HG03025 (cell line): ENCODE measurements around the gene DNASE1L3.

Experiments used
- ATAC-seq: cut with Tn5 transposase; IDR thresholded peaks from one replicate; pipeline ENCODE4 v1.9.1; 2021; ENCODE audit warnings: mild to moderate bottlenecking, moderate library complexity; ENCODE audit not compliant: unreplicated experiment, low FRiP score

Gene DNASE1L3

DNA sequence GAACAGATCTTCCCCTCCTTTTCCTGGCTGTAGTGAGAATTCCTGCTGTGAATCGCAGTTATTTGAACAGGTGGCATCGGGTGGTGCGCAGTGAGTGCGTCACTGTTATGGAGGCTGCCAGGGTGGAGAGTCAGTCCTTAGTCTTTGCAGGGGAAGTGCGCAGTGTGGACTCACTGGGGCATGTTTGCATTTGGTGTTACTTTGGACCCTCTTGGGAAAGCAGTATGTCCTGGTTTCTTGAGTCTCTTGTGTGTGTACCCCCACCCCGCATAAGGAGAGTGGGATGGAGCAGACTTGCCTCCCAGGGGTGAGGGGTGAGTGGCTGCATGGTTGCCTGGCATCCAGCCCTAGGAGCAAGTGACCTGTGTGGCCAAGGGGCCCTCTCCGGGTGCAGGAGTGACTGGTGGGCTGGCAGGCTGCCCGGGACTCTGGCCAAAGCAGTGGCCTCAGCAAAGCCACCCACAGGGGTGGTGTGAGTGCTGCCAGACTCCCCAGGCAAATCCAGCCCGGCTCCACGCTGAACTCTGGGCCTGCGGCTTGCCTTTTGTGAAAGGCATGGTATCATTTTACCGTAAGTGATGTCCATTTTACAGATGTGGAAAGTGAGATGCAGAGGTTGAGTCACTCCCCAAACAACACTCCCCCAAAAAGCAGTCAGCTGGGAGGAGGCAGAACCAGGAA, 46.4 kb downstream of the DNASE1L3 start:
- ATAC-seq = no peak

DNA sequence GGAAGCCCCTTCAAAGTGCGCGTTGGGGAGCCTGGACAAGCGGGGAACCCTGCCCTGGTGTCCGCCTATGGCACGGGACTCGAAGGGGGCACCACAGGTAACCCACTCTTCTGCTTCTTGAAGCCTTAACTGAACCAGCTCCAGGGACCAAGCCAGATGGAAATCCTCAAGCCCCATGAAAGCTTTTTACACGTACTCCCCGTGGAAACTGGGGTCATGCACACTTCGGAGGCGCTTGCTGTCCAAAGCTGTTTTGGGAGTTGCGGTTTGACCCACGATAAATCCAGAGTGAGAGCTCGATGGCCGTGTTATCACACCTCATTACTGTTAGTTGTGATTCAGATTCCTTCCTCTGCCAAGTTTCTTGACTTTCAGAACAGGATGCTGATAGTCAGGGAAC, 47.5 kb downstream of the DNASE1L3 start:
- no peak for ATAC-seq

DNA sequence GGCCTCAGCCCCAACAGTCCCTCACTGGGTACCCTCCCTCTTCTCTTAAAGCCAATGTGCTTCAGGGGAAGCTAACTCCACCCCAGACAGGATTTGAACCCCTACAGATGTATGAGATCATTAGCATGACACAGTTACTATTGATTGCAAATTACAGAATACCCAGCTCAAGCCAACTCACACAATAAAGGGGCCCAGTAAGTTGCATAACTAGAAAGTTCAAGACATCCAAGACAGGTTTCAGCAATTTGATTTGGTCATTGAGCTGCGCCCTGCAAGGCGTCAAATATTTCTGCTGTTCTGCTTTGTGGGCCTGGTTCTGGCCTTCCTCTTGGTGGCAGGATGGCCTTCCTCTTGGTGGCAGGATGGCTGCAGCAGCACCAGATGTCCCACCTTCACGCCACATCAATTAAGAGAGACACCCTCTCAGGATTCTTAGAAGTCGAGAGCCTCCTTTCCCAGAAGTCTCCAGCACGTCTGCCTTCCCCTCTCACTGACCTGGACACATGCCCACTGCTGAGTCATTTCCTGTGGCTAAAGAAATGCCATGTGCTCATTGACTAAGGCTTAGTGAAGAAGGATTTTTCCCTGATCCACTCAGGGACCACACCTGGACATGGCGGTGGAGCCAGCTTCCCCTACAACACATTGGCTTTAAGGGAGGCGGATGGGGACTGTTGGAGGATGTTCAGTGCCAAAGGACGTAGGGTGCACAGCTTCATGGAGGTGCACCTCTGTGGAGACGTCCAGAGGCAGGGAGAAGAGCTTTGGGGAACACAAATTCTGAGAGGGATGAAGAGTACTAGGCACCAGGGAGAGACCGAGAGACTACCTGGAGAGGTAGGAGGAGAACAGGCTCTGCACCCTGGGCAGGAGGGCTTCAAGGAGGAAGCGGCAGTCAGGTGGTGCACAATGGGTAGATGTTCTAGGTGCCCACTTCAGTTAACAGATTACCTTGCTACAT, 49.1 kb downstream of the DNASE1L3 start:
- no peak for ATAC-seq

DNA sequence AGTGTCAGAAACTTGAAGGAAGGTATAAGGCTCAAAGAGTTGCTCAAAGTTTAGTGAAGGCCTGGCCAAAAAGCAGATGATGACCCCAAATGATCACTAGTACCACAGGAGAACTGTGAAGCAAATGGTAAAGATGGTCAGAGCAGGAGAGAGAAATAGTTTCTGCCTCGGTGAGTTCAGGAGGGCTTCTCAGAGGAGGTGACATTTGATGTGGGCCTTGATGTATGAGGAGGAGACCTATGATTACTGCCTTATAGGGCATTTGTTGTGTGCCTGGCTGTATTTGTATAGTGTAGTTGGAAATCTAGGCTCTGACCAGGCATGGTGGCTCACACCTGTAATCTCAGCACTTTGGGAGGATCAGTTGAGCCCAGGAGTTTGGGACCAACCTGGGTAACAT, 50.4 kb downstream of the DNASE1L3 start:
- no peak for ATAC-seq

DNA sequence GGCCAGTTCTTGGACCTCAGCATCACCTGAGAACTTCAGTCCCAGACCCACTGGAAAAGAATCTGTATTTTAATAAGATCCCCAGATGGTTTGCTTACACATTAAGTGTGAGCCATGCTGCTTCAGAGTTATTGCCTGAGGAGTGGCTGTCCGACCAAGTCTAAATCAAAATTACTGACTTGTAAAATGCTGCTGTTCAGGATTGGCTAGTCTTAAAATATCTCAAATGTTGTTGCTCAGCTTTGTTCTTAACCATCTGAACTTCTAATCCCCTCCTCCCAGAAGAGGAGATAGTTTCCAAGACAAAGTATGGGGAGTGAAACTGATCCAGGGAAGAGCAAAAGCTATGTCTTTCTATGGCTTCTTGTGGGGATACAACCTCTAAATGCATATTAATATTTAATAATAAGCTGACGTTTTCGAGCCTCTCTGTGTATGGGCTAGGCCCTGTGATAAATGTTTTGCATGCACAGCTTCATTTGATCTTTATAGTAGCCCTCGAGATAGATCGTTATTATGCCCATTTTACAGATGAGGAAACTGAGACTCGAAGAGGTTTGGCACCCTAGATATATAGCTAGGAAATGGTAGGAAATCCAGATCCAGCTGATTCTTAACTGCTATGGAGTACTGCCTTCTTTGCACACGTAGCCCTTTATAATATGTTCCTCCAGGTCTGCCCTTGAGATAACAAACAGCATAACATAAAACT, 52.2 kb downstream of the DNASE1L3 start:
- ATAC-seq = no peak

DNA sequence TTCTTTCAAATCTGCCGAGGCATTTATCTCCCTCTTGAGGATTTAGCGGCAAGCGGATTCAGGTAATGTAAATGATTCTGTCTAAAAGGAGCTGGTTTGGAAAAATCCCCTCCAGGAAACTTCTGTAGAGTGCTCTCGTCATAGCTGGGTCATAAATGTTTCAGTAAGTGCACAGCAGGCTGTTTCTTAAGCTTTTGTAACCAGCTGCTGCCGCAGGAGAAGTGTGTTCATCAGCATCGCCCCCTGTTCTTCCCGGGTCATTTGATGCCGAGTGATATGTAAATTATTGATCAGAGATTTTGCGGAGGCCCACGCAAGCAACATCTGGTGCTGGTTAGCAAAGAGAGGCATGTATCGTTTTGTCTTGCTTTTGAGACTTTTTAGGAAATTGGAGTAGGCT, 53.1 kb downstream of the DNASE1L3 start:
- no peak for ATAC-seq

DNA sequence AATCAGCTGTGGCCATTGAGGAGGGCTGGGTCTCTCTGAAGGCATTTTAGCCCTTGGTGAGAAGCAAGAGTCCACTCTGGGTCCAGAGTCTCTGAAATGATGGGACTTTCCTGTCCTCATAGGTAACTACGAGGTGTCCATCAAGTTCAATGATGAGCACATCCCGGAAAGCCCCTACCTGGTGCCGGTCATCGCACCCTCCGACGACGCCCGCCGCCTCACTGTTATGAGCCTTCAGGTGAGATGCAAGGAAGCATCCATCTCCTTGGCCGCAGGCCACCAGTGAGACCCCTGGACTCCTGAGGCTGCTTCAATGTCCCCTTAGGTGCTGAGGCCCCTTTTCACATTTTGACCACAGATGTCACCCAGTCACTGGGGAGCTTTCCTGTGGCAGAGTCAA, 54.9 kb downstream of the DNASE1L3 start:
- no peak for ATAC-seq

DNA sequence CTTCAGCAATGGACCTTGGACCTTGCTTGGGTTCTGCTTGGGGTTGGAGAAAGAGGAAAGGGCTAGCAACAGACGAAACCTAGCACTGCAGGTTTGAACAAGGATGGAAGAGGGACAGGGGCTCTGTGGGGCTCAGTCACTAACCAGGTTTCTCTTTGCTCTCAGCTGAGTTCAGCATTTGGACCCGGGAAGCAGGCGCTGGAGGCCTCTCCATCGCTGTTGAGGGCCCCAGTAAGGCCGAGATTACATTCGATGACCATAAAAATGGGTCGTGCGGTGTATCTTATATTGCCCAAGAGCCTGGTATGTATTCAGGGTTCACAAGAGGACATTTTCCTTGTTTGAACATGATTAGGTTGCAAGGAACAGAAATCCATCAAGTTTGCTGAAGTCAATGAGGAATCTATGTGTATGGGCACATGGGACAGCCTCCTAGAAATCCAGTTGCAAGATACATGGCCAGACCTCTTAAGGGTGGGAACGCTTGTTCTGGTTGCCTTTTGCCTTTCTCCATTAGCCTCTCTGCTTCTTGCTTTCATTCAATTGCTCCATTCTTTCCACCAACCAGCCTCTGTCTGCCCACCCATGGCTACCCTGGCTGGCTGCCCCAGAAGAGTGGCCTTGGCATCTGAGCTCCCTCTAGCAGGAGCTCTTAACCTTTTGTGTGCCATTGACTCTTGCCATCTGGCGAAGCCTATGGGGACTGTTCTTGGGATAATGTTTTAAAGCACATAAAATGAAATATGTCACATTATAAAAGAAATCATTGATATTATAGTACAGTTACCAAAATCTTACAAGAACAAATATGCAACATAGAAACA, 55.9 kb downstream of the DNASE1L3 start:
- ATAC-seq = no peak

DNA sequence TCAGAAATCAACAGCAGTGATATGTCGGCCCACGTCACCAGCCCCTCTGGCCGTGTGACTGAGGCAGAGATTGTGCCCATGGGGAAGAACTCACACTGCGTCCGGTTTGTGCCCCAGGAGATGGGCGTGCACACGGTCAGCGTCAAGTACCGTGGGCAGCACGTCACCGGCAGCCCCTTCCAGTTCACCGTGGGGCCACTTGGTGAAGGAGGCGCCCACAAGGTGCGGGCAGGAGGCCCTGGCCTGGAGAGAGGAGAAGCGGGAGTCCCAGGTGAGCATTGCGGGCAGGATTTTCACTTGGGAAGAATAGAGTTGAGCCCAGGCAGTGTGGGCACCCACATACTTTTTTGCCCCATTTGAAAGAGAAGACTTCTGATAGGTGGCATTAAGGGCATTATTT, 57.4 kb downstream of the DNASE1L3 start:
- no peak for ATAC-seq

DNA sequence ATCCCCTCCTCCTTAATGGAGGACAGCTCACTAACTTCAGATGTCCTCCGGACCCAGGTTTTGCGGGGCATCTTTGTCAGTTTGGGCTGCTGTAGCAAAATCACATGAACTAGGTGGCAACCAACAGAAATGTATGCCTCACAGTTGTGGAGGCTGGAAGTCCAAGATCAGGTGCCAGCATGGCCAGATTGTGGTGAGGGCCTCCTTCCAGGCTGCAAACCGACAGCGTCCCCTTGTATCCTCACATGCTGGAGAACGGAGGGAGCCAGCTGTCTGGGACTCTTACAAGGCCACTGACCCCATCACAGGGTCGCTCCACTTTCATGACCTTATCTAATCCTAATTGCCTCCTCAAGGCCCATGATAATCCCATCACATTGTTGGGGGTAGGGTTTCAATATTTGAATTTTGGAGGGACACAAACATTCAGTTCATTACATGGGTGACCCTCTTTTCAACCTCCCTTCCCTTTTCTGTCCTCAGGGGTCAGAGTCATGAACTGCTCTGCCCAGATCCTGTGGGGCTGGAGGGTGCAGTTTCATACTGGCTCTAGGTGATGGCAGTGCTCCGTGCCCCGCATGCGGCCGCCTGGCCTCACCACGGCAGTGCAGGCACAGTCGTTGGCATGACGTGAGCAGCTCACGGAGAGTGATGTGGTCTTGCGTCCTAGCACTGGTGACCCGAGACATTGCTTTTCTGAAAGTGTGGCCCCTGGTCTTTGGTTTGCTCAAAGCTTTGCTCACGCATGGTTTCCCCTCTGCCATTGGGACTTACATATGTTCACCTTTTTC, 58.4 kb downstream of the DNASE1L3 start:
- no peak for ATAC-seq

DNA sequence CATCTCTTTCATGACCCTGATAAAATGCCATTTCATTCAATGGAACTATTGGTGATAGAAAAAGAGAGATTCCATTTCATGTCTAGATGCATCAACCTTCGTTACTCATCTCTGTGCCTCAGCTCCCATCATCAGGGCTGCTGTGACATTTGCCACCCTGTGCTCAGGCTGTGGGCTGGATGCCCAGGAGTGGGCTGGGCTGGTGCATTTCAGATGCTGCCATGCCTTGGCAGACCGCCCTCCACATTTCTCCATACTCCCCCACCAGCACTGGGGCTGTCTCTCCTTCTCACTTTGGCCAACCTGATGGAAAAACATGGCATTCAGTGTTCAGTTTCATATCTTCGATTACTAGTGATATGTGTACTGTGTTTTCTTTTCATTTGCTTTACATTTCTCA, 59.1 kb downstream of the DNASE1L3 start:
- ATAC-seq = no peak

DNA sequence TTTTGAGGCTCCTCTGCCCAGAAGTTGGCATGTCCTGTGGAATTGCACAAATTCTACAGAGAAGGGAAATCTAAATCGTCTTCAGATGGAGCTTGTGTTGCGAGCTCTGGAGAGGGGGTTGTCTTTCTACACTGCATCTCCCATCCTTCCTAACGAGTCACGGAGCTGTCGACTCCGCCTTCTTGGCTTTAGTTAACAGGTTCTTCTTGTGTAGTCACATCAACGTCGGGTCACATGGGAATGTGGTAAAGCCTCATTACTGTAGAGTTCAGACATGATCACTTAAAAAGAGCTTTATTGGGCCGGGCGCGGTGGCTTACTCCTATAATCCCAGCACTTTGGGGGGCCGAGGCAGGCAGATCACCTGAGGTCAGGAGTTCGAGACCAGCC, 60.0 kb downstream of the DNASE1L3 start:
- no peak for ATAC-seq

DNA sequence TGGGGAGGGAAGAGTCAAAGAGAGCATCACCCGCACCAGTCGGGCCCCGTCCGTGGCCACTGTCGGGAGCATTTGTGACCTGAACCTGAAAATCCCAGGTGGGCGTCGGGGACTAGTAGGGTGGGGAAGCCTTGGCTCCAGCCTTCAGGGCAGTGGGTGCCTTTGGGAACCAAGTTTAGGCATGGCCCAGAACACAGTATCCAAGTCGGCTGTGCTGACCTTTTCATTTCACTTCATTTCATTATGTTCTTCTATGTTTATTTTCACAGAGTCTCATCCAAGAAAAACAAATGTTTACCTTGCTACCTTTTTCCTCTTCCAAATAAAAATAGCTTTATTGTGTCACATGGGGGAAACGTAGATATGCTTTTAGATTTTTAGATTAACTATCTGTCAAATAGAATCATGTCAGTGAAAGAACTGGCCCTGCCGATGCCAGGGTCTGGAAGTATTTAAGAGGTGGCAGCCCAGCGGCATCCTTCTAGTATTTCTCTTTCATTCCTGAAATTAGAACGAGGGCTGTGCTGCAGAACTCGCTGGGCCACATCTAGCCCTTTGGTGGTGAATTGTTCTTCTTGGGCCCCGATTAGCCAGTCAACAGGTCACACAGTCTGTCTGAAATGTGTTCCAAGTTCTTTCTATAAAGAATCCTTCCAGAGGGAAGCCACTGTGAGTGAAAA, 60.5 kb downstream of the DNASE1L3 start:
- ATAC-seq = no peak

DNA sequence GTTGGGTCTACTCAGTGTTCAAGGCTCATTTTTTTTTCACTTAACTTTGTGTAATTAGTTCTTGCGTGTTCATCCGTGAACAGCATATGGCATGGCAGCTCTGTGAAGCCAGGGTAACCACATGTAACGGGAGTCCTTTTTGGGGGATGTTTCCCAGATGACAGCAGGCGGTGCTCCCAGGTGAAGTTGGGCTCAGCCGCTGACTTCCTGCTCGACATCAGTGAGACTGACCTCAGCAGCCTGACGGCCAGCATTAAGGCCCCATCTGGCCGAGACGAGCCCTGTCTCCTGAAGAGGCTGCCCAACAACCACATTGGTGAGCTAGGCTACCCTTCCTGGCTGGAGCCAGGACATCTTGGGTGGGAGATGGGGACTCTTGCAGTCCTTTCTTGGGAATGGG, 62.7 kb downstream of the DNASE1L3 start:
- ATAC-seq = no peak

DNA sequence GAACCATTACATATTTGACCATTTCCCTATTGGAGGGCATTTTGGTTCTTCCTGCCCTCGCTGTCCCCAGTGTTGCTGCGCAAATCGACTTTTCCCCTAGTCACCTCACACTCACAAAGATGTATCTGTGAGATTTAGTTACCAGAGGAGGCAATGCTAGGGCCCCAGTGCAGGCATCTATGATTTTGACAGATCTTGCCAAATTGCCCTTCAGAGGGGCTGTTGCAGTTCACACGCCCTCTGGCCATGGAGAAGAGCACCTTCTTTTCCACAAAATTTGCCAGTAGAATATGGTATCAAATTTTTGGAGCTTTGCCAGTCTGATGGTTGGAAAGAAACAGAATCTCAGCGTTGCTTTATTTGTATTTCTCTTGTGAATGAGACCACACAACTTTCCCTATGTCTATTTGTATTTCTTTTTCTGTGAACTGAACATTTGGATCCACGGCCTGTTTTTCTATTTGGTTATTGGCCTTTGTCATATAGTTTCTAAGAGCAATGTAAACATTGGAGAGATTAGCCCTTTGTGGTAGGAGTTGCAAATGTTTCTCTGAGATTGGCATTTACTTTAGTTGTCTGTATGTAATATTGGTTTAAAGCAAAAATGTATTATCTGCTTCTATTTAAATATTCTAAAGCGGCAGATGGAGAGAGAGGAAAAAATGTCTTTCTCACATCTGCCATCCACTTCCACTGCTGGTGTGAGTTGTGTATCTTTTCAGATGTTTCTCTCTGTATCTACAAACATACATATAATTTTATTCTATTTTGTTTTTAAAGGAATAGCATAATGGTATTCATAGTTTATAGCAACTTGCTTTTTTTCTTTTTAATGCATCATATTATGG, 66.1 kb downstream of the DNASE1L3 start:
- no peak for ATAC-seq

DNA sequence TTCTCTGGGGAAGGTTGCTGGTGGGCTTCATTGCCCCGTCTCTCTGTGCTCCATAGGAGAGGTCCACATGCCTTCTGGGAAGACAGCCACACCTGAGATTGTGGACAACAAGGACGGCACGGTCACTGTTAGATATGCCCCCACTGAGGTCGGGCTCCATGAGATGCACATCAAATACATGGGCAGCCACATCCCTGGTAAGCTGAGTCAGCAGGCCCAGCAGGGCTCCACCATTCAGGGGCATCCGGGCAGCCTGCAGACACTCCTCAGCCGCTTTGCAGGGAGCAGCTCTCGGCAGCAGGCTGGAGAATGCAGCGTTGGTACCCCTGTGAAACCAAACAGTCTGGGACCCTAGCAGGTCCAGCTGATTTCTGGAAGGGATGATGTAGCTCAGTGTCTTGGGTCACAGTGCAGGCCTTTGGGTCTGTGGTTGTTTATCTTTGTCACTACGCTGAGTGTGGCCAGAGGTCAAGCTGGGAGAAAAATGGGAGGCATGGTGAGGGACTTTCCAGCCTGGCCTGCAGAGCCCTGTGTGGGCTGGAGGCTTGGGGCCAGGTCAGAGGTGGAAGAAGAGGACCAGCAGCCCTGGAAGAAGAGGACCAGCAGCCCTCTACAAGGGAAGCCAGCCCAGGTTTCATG, 67.2 kb downstream of the DNASE1L3 start:
- no peak for ATAC-seq
